Adrenal gland (tissue), 5 donors: Measurements from ENCODE around the gene SMAD3.

Experiments
- POLR2A ChIP-seq, 2 donors: fragments of 450-650 bp; IDR thresholded peaks; one replicate each; pipeline ENCODE4 v1.6.1; 2017; ENCODE audit warnings: antibody characterized with exemption in 2 of 2, mild to moderate bottlenecking in 2 of 2, moderate library complexity in 1 of 2
- TF ChIP-seq, protein P1 (sequence below), 6 experiments: fragments of 450-650 bp in 4 of 6; fragments of 200-600 bp in 2 of 6; sonication (generic) in 1 of 6; IDR thresholded peaks; 1 replicate in 5 of 6; 2 replicates in 1 of 6; pipeline versions ENCODE4 v1.5.1 to v1.8.0; 2016 to 2021; ENCODE audit warnings: antibody characterized with exemption in 6 of 6, mild to moderate bottlenecking in 2 of 6, moderate library complexity in 1 of 6
- donor health status: DM: no; HTN: no; CAD: no.

DNA sequence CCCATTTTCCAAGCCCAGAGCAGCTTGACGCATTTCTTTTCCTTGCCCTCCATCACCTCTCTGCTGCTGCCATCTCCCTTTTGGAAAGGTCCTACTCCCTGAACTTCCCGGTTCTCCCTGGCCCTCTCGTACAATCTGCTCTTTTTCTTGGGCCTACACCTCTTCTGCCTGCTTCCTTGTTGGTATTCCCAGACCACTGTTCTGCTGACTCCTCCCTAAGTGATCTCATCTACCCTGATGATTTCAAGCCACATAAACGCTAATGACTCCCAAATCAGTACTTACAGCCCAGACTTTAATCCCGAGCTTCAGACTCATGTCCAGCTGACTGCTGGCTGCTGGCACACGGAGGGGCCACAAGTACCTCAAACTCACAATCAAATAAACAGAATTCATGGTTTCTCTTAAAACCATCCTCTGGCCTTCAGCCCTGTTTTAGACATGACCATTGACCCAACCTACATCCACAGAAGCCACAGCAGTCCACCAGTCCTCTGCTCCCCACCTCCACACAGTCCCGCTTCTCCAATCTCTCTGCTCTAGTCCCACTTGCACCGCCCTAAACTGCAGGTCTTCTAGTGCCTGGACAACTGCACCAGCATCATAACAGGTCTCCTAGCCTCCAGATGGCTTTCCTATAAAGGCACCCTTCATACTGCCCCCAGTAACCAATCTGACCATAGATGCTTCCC, 131.4 kb downstream of the SMAD3 start:
- TF ChIP-seq, protein P1, sequence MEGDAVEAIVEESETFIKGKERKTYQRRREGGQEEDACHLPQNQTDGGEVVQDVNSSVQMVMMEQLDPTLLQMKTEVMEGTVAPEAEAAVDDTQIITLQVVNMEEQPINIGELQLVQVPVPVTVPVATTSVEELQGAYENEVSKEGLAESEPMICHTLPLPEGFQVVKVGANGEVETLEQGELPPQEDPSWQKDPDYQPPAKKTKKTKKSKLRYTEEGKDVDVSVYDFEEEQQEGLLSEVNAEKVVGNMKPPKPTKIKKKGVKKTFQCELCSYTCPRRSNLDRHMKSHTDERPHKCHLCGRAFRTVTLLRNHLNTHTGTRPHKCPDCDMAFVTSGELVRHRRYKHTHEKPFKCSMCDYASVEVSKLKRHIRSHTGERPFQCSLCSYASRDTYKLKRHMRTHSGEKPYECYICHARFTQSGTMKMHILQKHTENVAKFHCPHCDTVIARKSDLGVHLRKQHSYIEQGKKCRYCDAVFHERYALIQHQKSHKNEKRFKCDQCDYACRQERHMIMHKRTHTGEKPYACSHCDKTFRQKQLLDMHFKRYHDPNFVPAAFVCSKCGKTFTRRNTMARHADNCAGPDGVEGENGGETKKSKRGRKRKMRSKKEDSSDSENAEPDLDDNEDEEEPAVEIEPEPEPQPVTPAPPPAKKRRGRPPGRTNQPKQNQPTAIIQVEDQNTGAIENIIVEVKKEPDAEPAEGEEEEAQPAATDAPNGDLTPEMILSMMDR (IDR thresholded peaks at IDR 0.05): no peak
- no peak for TF ChIP-seq POLR2A (IDR thresholded peaks at IDR 0.05)
